GM12875 (cell line): ENCODE measurements around the gene FBN2.
"Not testable (repeated sequence)": the region's sequence is repeated elsewhere in the genome, so short reads cannot be mapped to it uniquely, and the experiment has no call there.

Experiments
- H3K4me3 ChIP-seq: one replicate; pipeline ENCODE4 v1.5.1; 2011; ENCODE audit warnings: low read depth, low read length, control low read depth
- TF ChIP-seq, protein P1 (sequence below): IDR thresholded peaks from 2 replicates; pipeline ENCODE4 v1.5.1; 2011; ENCODE audit warnings: low read depth, mild to moderate bottlenecking, control low read depth, inconsistent platforms, low read length, moderate library complexity, borderline replicate concordance; ENCODE audit not compliant: insufficient read depth

The FBN2 gene

DNA sequence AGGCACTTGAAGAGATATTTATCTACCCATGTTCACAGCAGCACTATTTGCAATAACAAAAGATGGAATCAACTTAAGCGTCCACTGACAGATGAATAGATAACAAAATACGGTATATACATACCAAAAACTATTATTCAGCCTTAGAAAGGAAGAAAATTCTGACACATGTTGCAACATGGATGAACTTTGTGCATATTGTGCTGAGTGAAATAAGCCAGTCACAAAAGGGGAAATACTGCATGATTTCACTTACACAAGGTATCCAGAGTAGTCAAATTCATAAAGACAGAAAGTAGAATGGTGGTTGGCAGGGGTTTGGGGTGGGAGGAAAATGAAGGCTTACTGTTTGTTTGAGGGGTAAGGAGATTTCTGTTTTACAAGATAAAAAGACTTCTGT, 66.0 kb downstream of the FBN2 start:
- H3K4me3 ChIP-seq, result no peak overlapping the region
- TF ChIP-seq, protein P1, sequence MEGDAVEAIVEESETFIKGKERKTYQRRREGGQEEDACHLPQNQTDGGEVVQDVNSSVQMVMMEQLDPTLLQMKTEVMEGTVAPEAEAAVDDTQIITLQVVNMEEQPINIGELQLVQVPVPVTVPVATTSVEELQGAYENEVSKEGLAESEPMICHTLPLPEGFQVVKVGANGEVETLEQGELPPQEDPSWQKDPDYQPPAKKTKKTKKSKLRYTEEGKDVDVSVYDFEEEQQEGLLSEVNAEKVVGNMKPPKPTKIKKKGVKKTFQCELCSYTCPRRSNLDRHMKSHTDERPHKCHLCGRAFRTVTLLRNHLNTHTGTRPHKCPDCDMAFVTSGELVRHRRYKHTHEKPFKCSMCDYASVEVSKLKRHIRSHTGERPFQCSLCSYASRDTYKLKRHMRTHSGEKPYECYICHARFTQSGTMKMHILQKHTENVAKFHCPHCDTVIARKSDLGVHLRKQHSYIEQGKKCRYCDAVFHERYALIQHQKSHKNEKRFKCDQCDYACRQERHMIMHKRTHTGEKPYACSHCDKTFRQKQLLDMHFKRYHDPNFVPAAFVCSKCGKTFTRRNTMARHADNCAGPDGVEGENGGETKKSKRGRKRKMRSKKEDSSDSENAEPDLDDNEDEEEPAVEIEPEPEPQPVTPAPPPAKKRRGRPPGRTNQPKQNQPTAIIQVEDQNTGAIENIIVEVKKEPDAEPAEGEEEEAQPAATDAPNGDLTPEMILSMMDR, result no peak

DNA sequence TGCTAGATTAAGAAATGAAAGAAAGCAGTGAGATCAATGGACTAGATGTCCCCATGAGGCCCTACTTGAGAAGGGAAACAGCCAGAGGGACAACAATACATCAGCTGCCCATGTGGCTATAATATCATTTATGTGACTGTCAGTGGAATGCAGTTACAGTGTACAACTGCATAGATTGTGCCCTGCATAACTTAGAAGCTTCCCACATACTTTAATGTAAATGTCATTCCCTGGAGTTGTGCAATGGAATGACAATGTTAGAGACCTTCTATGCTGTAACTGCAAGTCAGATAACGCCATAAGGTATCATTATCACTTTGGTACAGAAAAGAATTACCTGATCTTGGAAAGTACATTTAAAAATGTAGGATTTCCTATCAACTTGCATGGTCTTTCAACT, 67.4 kb downstream of the FBN2 start:
- no peak overlapping the region for H3K4me3 ChIP-seq
- TF ChIP-seq, protein P1, result no peak

DNA sequence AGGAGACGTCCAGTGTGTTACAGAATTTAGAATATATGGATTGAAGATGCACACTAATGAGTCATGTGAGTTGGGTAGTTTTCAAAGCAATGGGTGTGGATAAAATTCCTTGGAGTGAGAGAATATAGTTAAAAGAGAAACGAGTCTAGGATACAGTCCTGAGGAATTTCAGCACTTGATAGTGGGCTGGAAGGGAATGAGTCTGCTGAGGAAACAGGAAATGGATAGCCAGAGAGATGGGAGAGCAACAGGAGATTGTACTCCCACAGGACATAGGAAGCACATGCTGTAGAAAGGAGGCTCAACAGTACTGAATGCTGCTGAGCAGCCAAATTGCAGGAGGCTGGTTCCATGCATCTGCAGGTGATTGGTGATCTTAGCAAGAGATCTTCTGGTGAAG, 68.1 kb downstream of the FBN2 start:
- H3K4me3 ChIP-seq, result no peak overlapping the region
- TF ChIP-seq, protein P1, result no peak

DNA sequence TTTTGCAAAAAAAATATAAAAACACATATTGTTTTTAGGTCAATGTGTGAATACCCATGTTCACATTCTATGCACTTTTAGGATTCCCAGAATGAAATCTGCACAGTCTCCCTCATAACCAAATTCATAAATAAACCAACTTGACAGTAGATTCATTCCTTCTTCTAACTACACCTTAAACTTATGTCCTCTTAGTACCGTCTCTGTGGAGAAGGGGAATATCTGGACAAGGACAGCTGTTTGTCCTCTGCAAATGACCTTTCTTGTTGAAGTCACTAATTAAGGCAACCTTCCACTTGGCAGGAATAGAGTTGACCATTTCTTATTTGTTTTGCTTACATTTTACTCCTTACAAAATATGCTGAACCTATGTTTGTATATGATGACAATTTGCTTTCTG, 71.1 kb downstream of the FBN2 start:
- H3K4me3 ChIP-seq, result no peak overlapping the region
- TF ChIP-seq, protein P1, result no peak

DNA sequence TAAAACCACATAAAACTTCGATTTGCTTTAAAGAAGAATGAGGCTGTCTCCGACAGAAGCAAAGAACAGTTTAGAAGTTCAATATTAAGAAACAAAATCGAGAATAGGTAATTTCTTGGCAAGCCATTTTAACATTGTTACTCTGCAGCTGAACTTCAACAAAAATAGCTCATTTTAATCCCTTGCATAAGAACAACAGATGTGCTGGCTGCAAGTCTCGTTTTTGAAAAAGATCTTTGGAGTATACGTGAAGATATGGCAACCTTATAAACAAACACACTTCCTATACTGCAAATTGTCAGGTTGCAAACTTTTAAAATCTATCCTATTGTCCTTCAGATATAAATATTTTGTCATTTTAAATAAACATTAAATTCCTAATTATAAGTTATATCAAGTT, 71.5 kb downstream of the FBN2 start:
- TF ChIP-seq, protein P1, result no peak
- no peak overlapping the region for H3K4me3 ChIP-seq

DNA sequence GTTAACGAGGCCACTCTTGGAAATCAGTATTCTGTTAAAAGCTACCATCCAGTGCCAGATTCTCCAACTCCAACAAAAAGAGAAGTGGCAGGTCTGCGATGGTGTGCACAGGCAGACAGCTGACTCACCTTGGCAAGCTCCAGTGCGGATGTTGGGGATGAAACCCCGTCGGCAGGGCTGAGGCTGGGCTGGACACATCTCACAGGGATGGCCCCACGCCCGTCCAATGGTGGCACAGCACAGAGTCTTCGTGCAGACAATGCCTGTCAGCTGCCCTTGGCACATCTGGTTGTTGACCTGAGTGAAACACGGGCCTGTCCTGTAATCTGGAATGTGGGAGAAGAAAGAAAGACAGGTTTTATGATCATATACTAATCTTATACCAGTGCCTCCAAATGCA, 73.4 kb downstream of the FBN2 start:
- TF ChIP-seq, protein P1, result no peak
- H3K4me3 ChIP-seq, result no peak overlapping the region

DNA sequence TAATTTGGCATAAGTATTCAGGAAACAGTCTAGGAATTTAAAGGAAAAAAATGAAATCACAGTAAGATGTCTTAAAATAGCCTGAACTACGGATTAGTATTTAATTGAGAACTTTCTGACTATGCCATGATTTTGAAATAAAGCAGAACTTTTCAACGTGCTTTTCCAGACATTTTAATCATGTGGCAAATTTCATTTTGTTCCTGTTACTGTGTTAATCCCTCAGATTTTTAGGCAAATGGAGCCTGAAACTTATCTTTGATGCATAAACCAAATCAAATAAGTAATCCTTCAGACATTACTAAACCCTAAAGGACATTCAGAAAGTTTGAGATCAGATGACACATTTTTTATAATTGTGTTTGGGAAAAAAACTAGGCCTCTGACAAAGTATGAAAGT, 75.7 kb downstream of the FBN2 start:
- TF ChIP-seq, protein P1, result no peak
- H3K4me3 ChIP-seq, result no peak overlapping the region

DNA sequence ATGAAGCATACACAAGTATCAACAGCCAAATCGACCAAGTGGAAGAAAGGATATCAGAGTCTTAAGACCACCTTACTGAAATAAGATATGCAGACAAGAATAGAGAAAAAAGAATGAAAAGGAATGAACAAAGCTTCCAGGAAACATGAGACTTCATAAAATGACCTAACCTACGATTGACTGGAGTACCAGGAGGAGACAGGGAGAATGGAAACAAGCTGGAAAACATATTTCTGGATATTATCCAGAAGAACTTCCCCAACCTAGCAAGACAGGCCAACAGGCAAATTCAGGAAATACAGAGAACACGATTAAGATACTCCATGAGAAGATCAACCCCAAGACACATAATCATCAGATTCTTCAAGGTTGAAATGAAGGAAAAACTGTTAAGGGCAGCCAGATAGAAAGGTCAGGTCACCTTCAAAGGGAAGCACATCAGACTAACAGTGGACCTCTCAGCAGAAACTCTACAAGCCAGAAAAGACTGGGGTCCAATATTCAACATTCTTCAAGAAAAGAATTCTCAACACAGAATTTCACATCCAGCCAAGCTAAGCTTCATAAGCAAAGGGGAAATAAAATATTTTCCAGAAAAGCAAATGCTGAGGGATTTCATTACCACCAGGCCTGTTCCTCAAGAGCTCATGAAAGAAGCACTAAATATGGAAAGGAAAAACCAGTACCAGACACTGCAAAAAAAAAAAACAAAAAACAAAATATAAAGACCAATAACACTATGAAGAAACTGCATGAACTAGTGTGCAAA, 80.7 kb downstream of the FBN2 start:
- not testable (repeated sequence) for H3K4me3 ChIP-seq
